IPS DF 6.9 (cell line): ENCODE data around the gene SRSF12.

ENCODE experiments used
- DNase-seq: peaks from one replicate; pipeline ENCODE4 v3.0.0-alpha.2; 2013; ENCODE audit warnings: low read depth, low spot score
- H3K27ac ChIP-seq: one replicate; pipeline ENCODE4 v1.5.1; 2013; ENCODE audit warnings: low read length, control low read depth
- H3K27me3 ChIP-seq: 2 replicates; pipeline ENCODE4 v1.6.1; 2013; ENCODE audit warnings: mild to moderate bottlenecking, low read length; ENCODE audit not compliant: control insufficient read depth, insufficient read depth
- H3K36me3 ChIP-seq: 2 replicates; pipeline ENCODE4 v1.6.1; 2013; ENCODE audit warnings: low read length; ENCODE audit not compliant: control insufficient read depth, insufficient read depth
- H3K4me1 ChIP-seq: 2 replicates; pipeline ENCODE4 v1.6.1; 2013; ENCODE audit warnings: low read length; ENCODE audit not compliant: control insufficient read depth, insufficient read depth
- H3K4me3 ChIP-seq: 2 replicates; pipeline ENCODE4 v1.5.1; 2013; ENCODE audit warnings: mild to moderate bottlenecking, low read length
- H3K9me3 ChIP-seq: 2 replicates; pipeline ENCODE4 v1.6.1; 2013; ENCODE audit warnings: low read length, inconsistent platforms; ENCODE audit not compliant: control insufficient read depth, insufficient read depth
- WGBS: extraction: QIAGEN DNeasy Blood & Tissue Kit; methylation state at CpG from one replicate; pipeline ENCODE4 v1.1.7; 2013; ENCODE audit warnings: mixed read lengths, missing lambda C conversion rate; ENCODE audit not compliant: insufficient read length, insufficient coverage; 5-methylcytosine and 5-hydroxymethylcytosine counted together

SRSF12 gene

DNA sequence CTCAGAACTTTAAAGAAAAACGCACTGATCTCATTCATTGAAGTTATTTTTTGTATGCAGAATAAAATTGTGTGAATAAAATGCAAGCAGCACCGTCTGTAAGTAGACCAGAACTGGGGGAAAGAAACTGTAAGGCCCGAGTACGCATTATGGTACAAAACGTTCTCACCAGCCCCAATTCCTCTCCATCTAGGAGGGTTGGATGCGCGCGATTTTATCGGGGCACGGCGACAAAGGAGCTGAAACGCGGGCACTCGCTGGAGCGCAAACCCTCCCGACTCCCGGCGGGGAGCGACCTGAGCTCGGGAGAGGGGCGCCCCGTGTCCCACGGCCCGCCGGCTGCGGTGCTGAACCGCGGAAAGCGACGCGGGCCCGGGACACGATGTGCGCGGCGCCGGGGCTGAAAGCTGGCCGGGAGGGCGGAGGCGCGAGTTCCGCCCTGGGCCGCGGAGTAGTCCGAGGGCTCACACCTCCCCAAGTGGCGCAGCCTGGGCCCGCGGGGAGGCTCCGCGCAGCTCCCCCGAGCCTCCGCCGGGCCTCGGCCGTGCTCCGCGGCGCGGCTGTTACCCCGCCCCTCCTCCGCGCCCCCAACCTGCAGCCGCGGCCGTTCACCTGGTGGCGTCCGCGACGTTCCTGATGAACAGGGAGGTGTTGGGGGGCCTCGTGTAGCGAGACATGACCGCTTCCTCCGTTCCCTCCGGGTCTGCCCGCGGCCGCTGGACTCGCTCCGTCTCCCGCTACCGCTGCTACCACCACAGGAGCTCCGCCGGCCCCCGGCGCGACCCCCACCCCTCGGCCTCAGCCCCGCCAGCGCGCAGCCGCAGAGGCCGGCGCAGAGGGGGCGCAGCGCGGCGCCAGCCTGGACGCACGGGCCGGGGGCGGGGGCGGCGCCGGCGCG lies at the start of gene SRSF12:
TSS of gene SRSF12 (minus strand) at position 861 of the 898 bp plus-strand sequence. CDS start at position 677, 184 bp downstream.
- H3K9me3 ChIP-seq, result no peaks in the 10 kb centered on the region
- no CpG with 5 or more reads among the region's 106 CpGs for WGBS
- DNase-seq, result no peak
- H3K27ac ChIP-seq, result no peak within 1 kb of the TSS
- H3K4me3 ChIP-seq, result peak within 1 kb of the TSS; percentile 73
- peaks cover 15% of the 10 kb centered on the region for H3K27me3 ChIP-seq
- no peaks in the 10 kb centered on the region for H3K36me3 ChIP-seq
- no peaks in the 10 kb centered on the region for H3K4me1 ChIP-seq

DNA sequence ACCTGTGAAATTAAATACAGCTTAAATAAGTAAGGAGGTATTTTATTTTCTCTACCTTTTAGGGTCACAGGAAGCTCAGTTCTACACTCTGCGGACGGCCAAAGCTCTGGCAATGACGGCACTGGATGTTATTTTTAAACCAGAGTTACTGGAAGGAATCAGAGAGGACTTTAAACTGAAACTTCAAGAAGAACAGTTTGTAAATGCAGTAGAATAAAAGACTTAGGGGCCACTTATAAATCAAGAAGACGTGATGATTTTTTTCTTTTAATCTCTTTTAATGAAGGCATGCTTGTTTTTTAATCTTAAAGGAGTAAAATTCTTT lies 44.1 kb upstream of the SRSF12 start:
- WGBS, result no CpG with 5 or more reads among the region's 4 CpGs
- Histone ChIP-seq H3K27me3 (no peaks in the 10 kb centered on the region), H3K4me3 (no peak overlapping the region), H3K9me3 (no peaks in the 10 kb centered on the region), H3K27ac (no peak overlapping the region), H3K4me1 (no peaks in the 10 kb centered on the region), H3K36me3 (no peaks in the 10 kb centered on the region)
- DNase-seq, result no peak

DNA sequence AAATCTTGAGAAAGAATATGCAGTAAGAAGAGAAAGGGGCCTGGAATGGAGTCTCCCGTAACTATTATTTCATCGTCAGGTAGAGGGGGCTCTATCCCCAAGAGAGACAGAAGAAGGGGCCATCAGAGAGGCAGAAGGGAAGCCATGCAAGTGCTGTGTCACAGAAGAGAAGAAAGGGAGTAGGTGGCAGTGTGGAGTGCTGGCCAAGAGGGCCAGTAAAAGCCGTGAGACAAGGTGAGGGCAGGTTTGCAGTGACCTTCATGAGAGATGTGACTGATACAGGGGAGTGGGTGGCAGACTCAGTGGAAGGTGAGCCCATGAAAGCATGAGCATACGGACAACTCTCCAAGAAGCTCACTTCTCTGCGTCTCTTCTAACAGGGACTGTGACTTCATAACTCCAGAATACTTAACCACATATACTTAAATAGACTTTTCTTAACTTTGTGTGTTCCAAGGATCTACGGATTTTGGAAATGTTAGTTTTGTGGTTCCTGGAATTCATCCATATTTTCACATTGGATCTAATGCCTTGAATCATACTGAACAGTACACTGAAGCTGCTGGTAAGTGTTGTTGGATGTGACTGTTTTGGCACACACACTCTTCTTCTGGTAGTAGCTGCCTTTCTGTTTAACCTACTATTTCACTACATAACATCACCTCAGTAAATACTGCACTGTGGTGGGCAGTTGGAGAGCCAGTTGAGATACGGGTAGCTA lies 43.6 kb upstream of the SRSF12 start:
- Histone ChIP-seq H3K4me1 (no peaks in the 10 kb centered on the region), H3K27ac (no peak overlapping the region), H3K27me3 (no peaks in the 10 kb centered on the region), H3K9me3 (no peaks in the 10 kb centered on the region), H3K4me3 (no peak overlapping the region), H3K36me3 (no peaks in the 10 kb centered on the region)
- DNase-seq, result no peak
- no CpG with 5 or more reads among the region's 7 CpGs for WGBS

DNA sequence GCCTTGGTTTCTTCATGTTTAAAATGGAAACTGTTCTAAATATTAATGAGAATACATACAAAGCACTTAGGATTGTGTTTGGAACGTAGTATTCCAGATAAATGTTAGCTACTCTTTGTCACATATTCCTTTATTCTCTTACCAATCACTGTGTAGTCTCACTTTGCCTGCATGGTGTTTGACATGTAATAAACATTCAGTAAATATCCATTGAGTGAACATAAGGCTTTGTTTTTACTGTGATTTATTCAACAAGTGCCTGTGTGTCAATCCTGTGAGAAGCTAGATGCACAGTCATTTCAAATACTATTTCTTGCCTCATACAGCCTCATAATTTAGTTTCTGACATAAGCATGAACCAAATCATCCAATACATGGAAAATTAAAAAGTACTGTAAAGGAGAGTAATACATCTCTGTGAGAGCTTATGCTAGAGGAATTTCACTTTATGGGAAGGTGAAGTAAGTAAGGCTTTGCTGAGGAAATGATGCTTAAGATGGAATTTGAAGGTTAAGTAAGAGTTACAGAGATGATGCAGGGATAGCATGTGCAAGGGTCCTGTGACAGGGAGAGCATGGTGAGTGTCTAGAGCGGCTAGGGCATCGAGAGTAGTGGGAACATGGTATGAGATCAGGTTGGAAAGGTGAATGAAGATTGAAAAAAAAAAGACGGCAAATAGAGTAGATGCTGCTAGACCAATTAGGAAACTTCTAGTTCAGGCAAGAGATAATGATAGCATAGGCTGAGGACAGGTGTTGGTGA lies 42.6 kb upstream of the SRSF12 start:
- Histone ChIP-seq H3K27me3 (no peaks in the 10 kb centered on the region), H3K4me3 (no peak overlapping the region), H3K27ac (no peak overlapping the region), H3K36me3 (no peaks in the 10 kb centered on the region), H3K4me1 (no peaks in the 10 kb centered on the region), H3K9me3 (no peaks in the 10 kb centered on the region)
- WGBS, result 100% methylated on average over 1 of the region's 4 CpGs
- DNase-seq, result no peak

DNA sequence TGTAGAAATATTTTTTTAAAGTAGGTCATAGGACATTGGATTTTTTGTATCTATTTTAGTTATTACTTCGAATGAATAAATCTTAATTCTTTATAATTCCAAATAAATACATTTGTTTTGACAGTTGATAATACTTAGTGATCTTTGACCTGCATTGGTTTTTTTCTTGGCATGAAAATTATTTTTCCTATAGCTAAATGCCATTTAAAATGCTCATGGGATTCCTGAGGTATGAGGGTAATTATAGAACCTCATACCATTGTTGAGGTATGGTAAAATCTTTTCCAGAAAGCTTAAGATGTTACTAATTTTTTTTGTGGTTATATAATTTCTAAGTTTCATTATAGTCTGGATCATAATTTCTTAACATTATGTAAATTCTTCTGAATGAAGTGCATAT lies 36.3 kb upstream of the SRSF12 start:
- H3K4me1 ChIP-seq, result no peaks in the 10 kb centered on the region
- WGBS, result no CpG with 5 or more reads among the region's 1 CpG
- H3K27ac ChIP-seq, result no peak overlapping the region
- no peak for DNase-seq
- no peak overlapping the region for H3K4me3 ChIP-seq
- H3K27me3 ChIP-seq, result no peaks in the 10 kb centered on the region
- no peaks in the 10 kb centered on the region for H3K9me3 ChIP-seq
- no peaks in the 10 kb centered on the region for H3K36me3 ChIP-seq

DNA sequence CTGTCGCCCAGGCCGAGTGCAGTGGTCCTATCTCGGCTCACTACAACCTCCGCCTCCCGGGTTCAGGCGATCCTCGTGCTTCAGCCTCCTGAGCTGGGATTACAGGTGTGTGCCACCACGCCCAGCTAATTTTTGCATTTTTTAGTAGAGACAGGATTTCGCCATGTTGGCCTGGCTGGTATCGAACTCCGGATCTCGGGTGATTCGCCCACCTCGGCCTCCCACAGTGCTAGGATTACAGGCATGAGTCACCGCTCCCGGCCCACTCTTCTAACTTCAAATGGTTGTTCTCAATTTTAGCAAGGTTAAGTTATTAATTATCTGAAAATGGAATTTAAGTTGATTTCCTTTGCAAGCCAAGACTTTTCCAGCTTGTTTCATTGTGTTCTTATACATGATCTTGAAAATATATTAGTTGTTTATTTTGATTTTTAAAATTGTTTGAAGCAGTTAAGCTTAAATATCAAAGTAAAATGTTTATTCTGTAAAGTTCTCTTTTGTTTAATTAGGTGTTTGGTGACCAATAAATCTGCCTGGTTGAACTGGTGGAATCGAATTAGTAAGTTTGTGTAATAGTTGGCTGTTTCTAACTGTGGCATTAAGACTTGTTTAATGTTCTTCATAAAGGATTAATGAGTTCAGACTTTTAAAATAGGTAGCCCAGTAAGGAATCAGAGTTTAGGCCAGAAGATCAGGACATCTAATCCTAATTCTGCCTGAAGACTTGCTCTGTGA lies 30.3 kb upstream of the SRSF12 start:
- no peak overlapping the region for H3K4me3 ChIP-seq

DNA sequence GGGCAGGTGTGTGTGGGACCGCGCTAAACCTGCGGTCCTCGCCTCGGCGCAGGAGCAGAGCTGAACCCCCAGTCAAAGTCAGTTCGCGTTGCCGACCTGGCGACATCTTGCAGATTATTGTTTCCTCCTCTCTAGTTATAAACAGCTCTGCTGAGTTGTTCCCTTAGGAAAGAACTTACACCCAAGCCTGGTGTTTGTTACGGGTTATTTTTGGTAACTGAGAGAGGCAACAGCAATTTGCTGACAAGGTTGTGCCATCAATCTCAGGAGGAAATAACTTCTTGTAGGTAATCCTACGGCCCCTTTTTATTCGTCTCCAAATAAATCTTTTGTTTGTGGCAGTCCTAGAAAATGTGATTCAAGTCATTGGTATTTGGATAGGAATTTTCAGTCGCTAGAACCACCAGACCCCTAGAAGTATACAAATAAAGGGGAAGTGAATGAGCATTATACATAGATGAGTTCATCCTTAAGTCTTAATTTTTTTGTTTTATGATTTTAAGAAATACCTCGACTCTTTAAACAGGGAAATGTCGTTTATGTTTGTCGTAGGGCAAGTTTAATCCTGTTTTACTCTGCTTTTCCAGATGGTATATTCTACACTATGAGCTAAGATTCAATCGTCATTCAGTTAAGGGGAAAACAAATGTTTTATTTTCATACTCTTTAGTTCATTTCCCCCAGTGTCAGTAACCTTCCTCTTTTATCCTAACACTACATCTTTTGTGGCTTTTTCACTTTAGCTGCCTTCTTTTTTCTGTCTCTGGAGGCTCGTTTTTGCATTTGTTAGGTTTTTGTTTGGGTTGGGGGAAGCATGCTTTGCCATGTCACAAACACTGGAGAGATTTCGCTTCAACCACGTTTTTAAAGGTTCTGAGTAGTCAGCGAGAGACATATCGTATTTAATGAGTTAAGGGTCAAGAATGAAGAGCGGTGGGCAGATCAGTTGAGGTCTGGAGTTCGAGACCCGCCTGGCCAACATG lies 29.1 kb upstream of the SRSF12 start:
- Histone ChIP-seq H3K4me3 (peak overlapping the region; percentile 48; the same call in 1 of the 2 replicates), H3K27me3 (peaks cover 8% of the 10 kb centered on the region; the same call in 1 of the 2 replicates), H3K36me3 (no peaks in the 10 kb centered on the region), H3K9me3 (no peaks in the 10 kb centered on the region), H3K4me1 (no peaks in the 10 kb centered on the region), H3K27ac (no peak overlapping the region)
- no peak for DNase-seq
- no CpG with 5 or more reads among the region's 26 CpGs for WGBS

More for the DNA sequence above, 30.3 kb upstream of the SRSF12 start:
- Histone ChIP-seq H3K36me3 (no peaks in the 10 kb centered on the region), H3K4me1 (no peaks in the 10 kb centered on the region), H3K27me3 (peaks cover 8% of the 10 kb centered on the region; the same call in 1 of the 2 replicates), H3K27ac (no peak overlapping the region), H3K9me3 (no peaks in the 10 kb centered on the region)
- no peak for DNase-seq
- WGBS, result 100% methylated on average over 1 of the region's 17 CpGs

DNA sequence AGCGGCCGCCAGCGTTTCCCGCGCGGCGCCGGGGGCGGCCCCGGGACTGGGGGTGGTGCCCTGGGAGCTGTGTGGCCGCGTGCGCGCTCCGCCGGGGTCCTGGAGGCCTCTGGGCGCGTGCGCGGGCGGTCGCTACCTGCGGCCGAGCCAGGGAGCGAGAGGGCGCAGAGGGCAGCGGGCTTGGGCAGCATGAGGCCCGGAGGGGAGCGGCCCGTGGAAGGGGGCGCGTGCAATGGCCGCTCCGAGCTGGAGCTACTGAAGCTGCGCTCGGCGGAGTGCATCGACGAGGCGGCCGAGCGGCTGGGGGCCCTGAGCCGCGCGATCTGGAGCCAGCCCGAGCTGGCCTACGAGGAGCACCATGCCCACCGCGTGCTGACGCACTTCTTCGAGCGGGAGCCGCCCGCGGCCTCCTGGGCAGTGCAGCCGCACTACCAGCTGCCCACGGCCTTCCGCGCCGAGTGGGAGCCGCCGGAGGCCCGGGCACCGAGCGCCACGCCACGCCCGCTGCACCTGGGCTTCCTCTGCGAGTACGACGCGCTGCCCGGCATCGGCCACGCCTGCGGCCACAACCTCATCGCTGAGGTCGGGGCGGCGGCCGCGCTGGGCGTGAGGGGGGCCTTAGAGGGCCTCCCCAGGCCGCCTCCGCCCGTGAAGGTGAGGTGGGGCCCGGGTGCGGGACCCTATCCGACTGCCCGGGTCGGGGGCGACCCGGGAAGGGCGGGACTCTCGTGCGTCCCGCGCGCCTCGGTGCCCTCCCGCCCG lies 28.3 kb upstream of the SRSF12 start, which contains the start of gene PM20D2:
TSS of gene PM20D2 (plus strand) at position 100 of the 762 bp plus-strand sequence. CDS start at position 190, 90 bp downstream.
- H3K4me3 ChIP-seq, result peak within 1 kb of the TSS; percentile 48
- no peaks in the 10 kb centered on the region for H3K4me1 ChIP-seq
- no peaks in the 10 kb centered on the region for H3K36me3 ChIP-seq
- WGBS, result no CpG with 5 or more reads among the region's 102 CpGs
- DNase-seq, result no peak
- H3K27ac ChIP-seq, result no peak within 1 kb of the TSS
- no peaks in the 10 kb centered on the region for H3K9me3 ChIP-seq
- peaks cover 8% of the 10 kb centered on the region; the same call in 1 of the 2 replicates for H3K27me3 ChIP-seq
